ENCODE measurements around the gene TMEM18. TPM values are rescaled to one million over a fixed set of nuclear protein-coding genes. Genes with fewer than 3 reads are reported as not detected.

Gene TMEM18
- total RNA-seq, 1 experiment from 2014 or later: 33.5 TPM

- RAD21 ChIA-PET (ENCODE audit: low non-redundant PET in 1 of 2, low total read pairs in 2 of 2, uncharacterized antibody in 2 of 2, unreplicated experiment in 2 of 2): no interaction called here
- H3K4me3 ChIP-seq (replicated peaks in 1 of 2; ENCODE audit: low read depth in 1 of 2, low read length in 2 of 2): no peak overlapping the region
- no TSS peak for BruUV-seq (replicated peaks)
These were observed 44.7 kb downstream of the TMEM18 start for GRCh38 chr2:632471-632870.

GRCh38 chr2:631741-632140 is 45.5 kb downstream of the TMEM18 start:
- DNase-seq (ENCODE audit: low read depth, low spot score): no peak
- Histone ChIP-seq H3K79me2 (ENCODE audit: insufficient read depth, low read length) (no peaks in the 10 kb centered on the region), H4K20me1 (ENCODE audit: insufficient read depth) (no peaks in the 10 kb centered on the region), H2AFZ (ENCODE audit: low read depth, low read length, poor library complexity, severe bottlenecking) (no peak overlapping the region), H3K4me1 (ENCODE audit: control insufficient read depth in 1 of 2, insufficient read depth in 2 of 2, low read length in 2 of 2) (peaks cover 0 to 14% of the 10 kb centered on the region in 2 experiments; a peak in 2 of 4 replicates), H3K4me2 (ENCODE audit: low read length) (no peak overlapping the region), H3K36me3 (ENCODE audit: control insufficient read depth in 1 of 2, insufficient read depth in 2 of 2, low read length in 2 of 2) (no peaks in the 10 kb centered on the region), H3K27me3 (ENCODE audit: insufficient read depth, low read length) (no peaks in the 10 kb centered on the region), H3K9me2 (ENCODE audit: insufficient read depth) (no peaks in the 10 kb centered on the region), H3K9me3 (ENCODE audit: control insufficient read depth in 1 of 2, insufficient read depth in 1 of 2, low read depth in 1 of 2, low read length in 2 of 2) (no peaks in the 10 kb centered on the region; a peak in 1 of 4 replicates), H3K4me3 (replicated peaks in 1 of 2; ENCODE audit: low read depth in 1 of 2, low read length in 2 of 2) (no peak overlapping the region), H3K9ac (ENCODE audit: low read length) (no peak overlapping the region), H3K27ac (ENCODE audit: low read depth, low read length) (no peak overlapping the region)
- no TSS peak for BruUV-seq (replicated peaks)
- intact Hi-C loops (cut with micrococcal nuclease): no loop called here
- ChIA-PET RAD21 (ENCODE audit: low non-redundant PET in 1 of 2, low total read pairs in 2 of 2, uncharacterized antibody in 2 of 2, unreplicated experiment in 2 of 2) (no interaction called here), POLR2A (no interaction called here), CTCF (no interaction called here)
- ATAC-seq: no peak
- TF ChIP-seq, protein P1, sequence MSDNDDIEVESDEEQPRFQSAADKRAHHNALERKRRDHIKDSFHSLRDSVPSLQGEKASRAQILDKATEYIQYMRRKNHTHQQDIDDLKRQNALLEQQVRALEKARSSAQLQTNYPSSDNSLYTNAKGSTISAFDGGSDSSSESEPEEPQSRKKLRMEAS (IDR thresholded peaks at IDR 0.05): no peak
- TF ChIP-seq JUND (IDR thresholded peaks at IDR 0.05) (no peak), YY1 (IDR thresholded peaks at IDR 0.05; ENCODE audit: extremely low read depth, insufficient replicate concordance, low read depth, low read length) (no peak), ZNF274 (IDR thresholded peaks at IDR 0.05; ENCODE audit: low read depth, low read length) (no peak), POLR2AphosphoS5 (IDR thresholded peaks at IDR 0.05; ENCODE audit: low read depth, low read length) (no peak), RAD21 (IDR thresholded peaks at IDR 0.05; ENCODE audit: low read depth) (no peak), TCF7L2 (IDR thresholded peaks at IDR 0.05; ENCODE audit: borderline replicate concordance, extremely low read depth, insufficient read depth, insufficient read length) (no peak), EZH2phosphoT487 (IDR thresholded peaks at IDR 0.05; ENCODE audit: borderline replicate concordance) (no peak), ZFX (IDR thresholded peaks at IDR 0.05) (no peak), SRF (IDR thresholded peaks at IDR 0.05; ENCODE audit: low read depth) (no peak), EGR1 (IDR thresholded peaks at IDR 0.05; ENCODE audit: low read depth) (no peak), FOSL1 (IDR thresholded peaks at IDR 0.05; ENCODE audit: low read depth) (no peak), CEBPB (IDR thresholded peaks at IDR 0.05; ENCODE audit: low read depth) (no peak)
- TF ChIP-seq, protein P2, sequence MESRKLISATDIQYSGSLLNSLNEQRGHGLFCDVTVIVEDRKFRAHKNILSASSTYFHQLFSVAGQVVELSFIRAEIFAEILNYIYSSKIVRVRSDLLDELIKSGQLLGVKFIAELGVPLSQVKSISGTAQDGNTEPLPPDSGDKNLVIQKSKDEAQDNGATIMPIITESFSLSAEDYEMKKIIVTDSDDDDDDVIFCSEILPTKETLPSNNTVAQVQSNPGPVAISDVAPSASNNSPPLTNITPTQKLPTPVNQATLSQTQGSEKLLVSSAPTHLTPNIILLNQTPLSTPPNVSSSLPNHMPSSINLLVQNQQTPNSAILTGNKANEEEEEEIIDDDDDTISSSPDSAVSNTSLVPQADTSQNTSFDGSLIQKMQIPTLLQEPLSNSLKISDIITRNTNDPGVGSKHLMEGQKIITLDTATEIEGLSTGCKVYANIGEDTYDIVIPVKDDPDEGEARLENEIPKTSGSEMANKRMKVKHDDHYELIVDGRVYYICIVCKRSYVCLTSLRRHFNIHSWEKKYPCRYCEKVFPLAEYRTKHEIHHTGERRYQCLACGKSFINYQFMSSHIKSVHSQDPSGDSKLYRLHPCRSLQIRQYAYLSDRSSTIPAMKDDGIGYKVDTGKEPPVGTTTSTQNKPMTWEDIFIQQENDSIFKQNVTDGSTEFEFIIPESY (IDR thresholded peaks at IDR 0.05; ENCODE audit: extremely low read depth, insufficient replicate concordance, low read length): no peak
- TF ChIP-seq, protein P3, sequence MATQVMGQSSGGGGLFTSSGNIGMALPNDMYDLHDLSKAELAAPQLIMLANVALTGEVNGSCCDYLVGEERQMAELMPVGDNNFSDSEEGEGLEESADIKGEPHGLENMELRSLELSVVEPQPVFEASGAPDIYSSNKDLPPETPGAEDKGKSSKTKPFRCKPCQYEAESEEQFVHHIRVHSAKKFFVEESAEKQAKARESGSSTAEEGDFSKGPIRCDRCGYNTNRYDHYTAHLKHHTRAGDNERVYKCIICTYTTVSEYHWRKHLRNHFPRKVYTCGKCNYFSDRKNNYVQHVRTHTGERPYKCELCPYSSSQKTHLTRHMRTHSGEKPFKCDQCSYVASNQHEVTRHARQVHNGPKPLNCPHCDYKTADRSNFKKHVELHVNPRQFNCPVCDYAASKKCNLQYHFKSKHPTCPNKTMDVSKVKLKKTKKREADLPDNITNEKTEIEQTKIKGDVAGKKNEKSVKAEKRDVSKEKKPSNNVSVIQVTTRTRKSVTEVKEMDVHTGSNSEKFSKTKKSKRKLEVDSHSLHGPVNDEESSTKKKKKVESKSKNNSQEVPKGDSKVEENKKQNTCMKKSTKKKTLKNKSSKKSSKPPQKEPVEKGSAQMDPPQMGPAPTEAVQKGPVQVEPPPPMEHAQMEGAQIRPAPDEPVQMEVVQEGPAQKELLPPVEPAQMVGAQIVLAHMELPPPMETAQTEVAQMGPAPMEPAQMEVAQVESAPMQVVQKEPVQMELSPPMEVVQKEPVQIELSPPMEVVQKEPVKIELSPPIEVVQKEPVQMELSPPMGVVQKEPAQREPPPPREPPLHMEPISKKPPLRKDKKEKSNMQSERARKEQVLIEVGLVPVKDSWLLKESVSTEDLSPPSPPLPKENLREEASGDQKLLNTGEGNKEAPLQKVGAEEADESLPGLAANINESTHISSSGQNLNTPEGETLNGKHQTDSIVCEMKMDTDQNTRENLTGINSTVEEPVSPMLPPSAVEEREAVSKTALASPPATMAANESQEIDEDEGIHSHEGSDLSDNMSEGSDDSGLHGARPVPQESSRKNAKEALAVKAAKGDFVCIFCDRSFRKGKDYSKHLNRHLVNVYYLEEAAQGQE (IDR thresholded peaks at IDR 0.05; ENCODE audit: low read depth): no peak

More at GRCh38 chr2:632471-632870, 44.7 kb downstream of the TMEM18 start:
- intact Hi-C loops (cut with micrococcal nuclease): no loop called here
- H4K20me1 ChIP-seq (ENCODE audit: insufficient read depth): no peaks in the 10 kb centered on the region
- no peak overlapping the region for H3K4me2 ChIP-seq (ENCODE audit: low read length)
- DNase-seq (ENCODE audit: low read depth, low spot score): no peak
- H3K36me3 ChIP-seq (ENCODE audit: control insufficient read depth in 1 of 2, insufficient read depth in 2 of 2, low read length in 2 of 2): no peaks in the 10 kb centered on the region
- no peaks in the 10 kb centered on the region for H3K9me2 ChIP-seq (ENCODE audit: insufficient read depth)
- H3K79me2 ChIP-seq (ENCODE audit: insufficient read depth, low read length): no peaks in the 10 kb centered on the region
- ChIA-PET POLR2A (no interaction called here), CTCF (no interaction called here)
- H3K27ac ChIP-seq (ENCODE audit: low read depth, low read length): no peak overlapping the region
- ATAC-seq: no peak
- no peak overlapping the region for H3K9ac ChIP-seq (ENCODE audit: low read length)
- H3K9me3 ChIP-seq (ENCODE audit: control insufficient read depth in 1 of 2, insufficient read depth in 1 of 2, low read depth in 1 of 2, low read length in 2 of 2): no peaks in the 10 kb centered on the region; a peak in 1 of 4 replicates
- H2AFZ ChIP-seq (ENCODE audit: low read depth, low read length, poor library complexity, severe bottlenecking): no peak overlapping the region
- no peak for TF ChIP-seq EGR1 (IDR thresholded peaks at IDR 0.05; ENCODE audit: low read depth)
- TF ChIP-seq SP1 (IDR thresholded peaks at IDR 0.05; ENCODE audit: low read depth): no peak
- TF ChIP-seq ZFX (IDR thresholded peaks at IDR 0.05): no peak
- no peak for TF ChIP-seq CEBPB (IDR thresholded peaks at IDR 0.05; ENCODE audit: low read depth)
- TF ChIP-seq SIN3A (IDR thresholded peaks at IDR 0.05; ENCODE audit: low read depth): no peak
- TF ChIP-seq EZH2 (IDR thresholded peaks at IDR 0.05): no peak
- no peaks in the 10 kb centered on the region for H3K27me3 ChIP-seq (ENCODE audit: insufficient read depth, low read length)
- peaks cover 0 to 14% of the 10 kb centered on the region in 2 experiments; a peak in 2 of 4 replicates for H3K4me1 ChIP-seq (ENCODE audit: control insufficient read depth in 1 of 2, insufficient read depth in 2 of 2, low read length in 2 of 2)

Measured in HCT116 (cell line).